HL-60 (cell line): ENCODE measurements around the gene SAGE1.

Experiments used
- GABPA ChIP-seq: IDR thresholded peaks from 2 replicates; pipeline ENCODE4 v1.6.1; 2012; ENCODE audit warnings: low read depth
- POLR2AphosphoS5 ChIP-seq: IDR thresholded peaks from 2 replicates; pipeline ENCODE4 v1.6.1; 2012; ENCODE audit warnings: low read depth
- SPI1 ChIP-seq: IDR thresholded peaks from 2 replicates; pipeline ENCODE4 v1.6.1; 2012; ENCODE audit warnings: low read depth, mild to moderate bottlenecking, borderline replicate concordance
- TF ChIP-seq, protein P1 (sequence below): IDR thresholded peaks from one replicate; pipeline ENCODE4 v1.5.1; 2011; ENCODE audit warnings: low read length, control low read depth, inconsistent platforms; ENCODE audit not compliant: insufficient read depth
- TF ChIP-seq, protein P2 (sequence below): IDR thresholded peaks from 2 replicates; pipeline ENCODE4 v1.6.1; 2012; ENCODE audit warnings: low read depth; ENCODE audit not compliant: insufficient replicate concordance

DNA sequence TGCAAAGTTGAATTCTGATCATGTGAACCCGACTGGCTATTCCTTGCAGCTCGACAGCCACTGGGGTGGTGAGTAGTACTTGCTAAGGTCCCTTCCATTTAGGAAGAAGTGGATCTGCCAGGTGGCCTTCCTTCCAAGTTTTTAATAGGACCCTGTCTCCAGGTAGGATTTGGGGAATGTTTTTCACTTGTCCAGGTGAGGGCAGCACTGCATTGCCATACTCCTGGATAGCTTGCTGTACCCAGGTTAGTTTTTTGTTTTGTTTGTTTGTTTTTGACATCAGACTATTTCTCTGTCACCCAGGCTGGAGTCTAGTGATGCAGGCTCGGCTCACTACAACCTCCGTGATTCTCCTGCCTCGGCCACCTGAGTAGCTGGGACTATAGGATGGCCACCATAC, 29.8 kb downstream of the SAGE1 start:
- no peak for TF ChIP-seq POLR2AphosphoS5
- TF ChIP-seq, protein P1, sequence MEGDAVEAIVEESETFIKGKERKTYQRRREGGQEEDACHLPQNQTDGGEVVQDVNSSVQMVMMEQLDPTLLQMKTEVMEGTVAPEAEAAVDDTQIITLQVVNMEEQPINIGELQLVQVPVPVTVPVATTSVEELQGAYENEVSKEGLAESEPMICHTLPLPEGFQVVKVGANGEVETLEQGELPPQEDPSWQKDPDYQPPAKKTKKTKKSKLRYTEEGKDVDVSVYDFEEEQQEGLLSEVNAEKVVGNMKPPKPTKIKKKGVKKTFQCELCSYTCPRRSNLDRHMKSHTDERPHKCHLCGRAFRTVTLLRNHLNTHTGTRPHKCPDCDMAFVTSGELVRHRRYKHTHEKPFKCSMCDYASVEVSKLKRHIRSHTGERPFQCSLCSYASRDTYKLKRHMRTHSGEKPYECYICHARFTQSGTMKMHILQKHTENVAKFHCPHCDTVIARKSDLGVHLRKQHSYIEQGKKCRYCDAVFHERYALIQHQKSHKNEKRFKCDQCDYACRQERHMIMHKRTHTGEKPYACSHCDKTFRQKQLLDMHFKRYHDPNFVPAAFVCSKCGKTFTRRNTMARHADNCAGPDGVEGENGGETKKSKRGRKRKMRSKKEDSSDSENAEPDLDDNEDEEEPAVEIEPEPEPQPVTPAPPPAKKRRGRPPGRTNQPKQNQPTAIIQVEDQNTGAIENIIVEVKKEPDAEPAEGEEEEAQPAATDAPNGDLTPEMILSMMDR = no peak
- TF ChIP-seq GABPA = no peak
- TF ChIP-seq, protein P2, sequence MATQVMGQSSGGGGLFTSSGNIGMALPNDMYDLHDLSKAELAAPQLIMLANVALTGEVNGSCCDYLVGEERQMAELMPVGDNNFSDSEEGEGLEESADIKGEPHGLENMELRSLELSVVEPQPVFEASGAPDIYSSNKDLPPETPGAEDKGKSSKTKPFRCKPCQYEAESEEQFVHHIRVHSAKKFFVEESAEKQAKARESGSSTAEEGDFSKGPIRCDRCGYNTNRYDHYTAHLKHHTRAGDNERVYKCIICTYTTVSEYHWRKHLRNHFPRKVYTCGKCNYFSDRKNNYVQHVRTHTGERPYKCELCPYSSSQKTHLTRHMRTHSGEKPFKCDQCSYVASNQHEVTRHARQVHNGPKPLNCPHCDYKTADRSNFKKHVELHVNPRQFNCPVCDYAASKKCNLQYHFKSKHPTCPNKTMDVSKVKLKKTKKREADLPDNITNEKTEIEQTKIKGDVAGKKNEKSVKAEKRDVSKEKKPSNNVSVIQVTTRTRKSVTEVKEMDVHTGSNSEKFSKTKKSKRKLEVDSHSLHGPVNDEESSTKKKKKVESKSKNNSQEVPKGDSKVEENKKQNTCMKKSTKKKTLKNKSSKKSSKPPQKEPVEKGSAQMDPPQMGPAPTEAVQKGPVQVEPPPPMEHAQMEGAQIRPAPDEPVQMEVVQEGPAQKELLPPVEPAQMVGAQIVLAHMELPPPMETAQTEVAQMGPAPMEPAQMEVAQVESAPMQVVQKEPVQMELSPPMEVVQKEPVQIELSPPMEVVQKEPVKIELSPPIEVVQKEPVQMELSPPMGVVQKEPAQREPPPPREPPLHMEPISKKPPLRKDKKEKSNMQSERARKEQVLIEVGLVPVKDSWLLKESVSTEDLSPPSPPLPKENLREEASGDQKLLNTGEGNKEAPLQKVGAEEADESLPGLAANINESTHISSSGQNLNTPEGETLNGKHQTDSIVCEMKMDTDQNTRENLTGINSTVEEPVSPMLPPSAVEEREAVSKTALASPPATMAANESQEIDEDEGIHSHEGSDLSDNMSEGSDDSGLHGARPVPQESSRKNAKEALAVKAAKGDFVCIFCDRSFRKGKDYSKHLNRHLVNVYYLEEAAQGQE = no peak
- TF ChIP-seq SPI1 = no peak
